Measurements from ENCODE around the gene BIRC2.

The BIRC2 gene

DNA sequence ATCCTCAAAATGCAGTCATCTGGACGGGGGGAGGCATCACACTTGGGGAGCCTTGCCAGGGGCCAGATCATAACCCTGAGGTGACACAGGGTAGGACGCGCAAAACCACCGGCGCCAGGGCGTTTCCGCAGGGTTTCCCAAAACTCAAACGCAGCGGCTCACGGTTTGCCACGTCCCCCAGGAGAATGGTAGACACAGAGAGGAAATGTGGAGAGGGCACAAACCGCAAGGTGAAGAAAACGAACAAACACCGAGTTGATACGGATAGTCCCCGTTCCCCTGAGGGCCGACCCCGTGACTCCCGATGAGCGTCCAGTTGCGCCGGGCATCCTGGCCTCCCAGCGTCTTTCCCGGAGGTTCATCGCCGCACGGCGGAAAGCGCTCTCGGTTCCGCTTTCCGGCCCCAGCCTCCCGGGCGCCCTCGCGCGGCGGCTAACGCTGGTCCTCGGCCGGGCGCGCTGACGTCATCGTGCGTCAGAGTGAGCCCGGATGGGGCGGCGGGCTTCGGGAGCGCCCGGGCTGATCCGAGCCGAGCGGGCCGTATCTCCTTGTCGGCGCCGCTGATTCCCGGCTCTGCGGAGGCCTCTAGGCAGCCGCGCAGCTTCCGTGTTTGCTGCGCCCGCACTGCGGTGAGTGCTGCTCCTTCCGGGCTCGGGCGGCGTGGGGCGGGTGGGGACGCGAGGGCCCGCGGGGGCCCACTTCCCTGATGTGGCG is at the start of gene BIRC2:
Gene BIRC2, plus strand, starts transcription at position 467 of the 714 bp plus-strand sequence. CDS start 2,641 bp downstream, outside the sequence.
- Histone ChIP-seq H3K27ac (ENCODE audit: extremely low read depth, low read depth, low read length) (peak within 1 kb of the TSS; percentile 82), H3K36me3 (ENCODE audit: control insufficient read depth in 2 of 2, insufficient read depth in 1 of 2, low read length in 2 of 2) (peaks cover 0 to 23% of the 10 kb centered on the region in 2 experiments; a peak in 2 of 3 replicates), H3K9me3 (ENCODE audit: control insufficient read depth, insufficient read depth, low read depth, low read length) (no peaks in the 10 kb centered on the region), H3K4me1 (ENCODE audit: control insufficient read depth, insufficient read depth, low read length) (no peaks in the 10 kb centered on the region), H3K4me3 (ENCODE audit: low read depth, low read length) (peak within 1 kb of the TSS; percentile 88)
- CTCF ChIA-PET: interaction anchor here (0.7 kb wide), 1 partner anchor 204 kb away, joined by 5 read pairs; no protein-coding TSS in a partner anchor
- POLR2A ChIA-PET: interaction anchor here (0.6 to 1.0 kb wide), 2 partner anchors 20 to 414 kb away, joined by 3 to 4 read pairs; no protein-coding TSS in a partner anchor
- TF ChIP-seq PRDM1 (tag by site-specific recombination; IDR thresholded peaks at IDR 0.05) (peak; percentile 27; the same call in 1 of the 2 replicates), ZNF302 (tag by site-specific recombination; IDR thresholded peaks at IDR 0.05; ENCODE audit: low read depth) (no peak), KLF16 (tag by site-specific recombination; IDR thresholded peaks at IDR 0.05) (peak; percentile 51; the same call in 1 of the 2 replicates), ZNF335 (tag by site-specific recombination; conservative IDR thresholded peaks at IDR 0.05) (peak; percentile 93), ZIC2 (tag by site-specific recombination; IDR thresholded peaks at IDR 0.05) (peak; percentile 39; the same call in 1 of the 2 replicates), ZXDB (tag by site-specific recombination; IDR thresholded peaks at IDR 0.05) (peak; percentile 93), ZNF24 (tag by site-specific recombination; IDR thresholded peaks at IDR 0.05) (no peak), ZFP41 (tag by site-specific recombination; IDR thresholded peaks at IDR 0.05; ENCODE audit: borderline replicate concordance) (no peak), ZNF394 (tag by site-specific recombination; IDR thresholded peaks at IDR 0.05; ENCODE audit: borderline replicate concordance) (peak; percentile 48; the same call in 1 of the 2 replicates), ZNF10 (tag by site-specific recombination; IDR thresholded peaks at IDR 0.05) (no peak), ZBTB21 (tag by site-specific recombination; IDR thresholded peaks at IDR 0.05) (peak; percentile 94), ZFP3 (tag by site-specific recombination; IDR thresholded peaks at IDR 0.05; ENCODE audit: low read depth) (no peak), ZNF548 (tag by site-specific recombination; IDR thresholded peaks at IDR 0.05) (no peak), ZNF221 (tag by site-specific recombination; IDR thresholded peaks at IDR 0.05; ENCODE audit: borderline replicate concordance) (no peak)
- TF ChIP-seq, protein P1, sequence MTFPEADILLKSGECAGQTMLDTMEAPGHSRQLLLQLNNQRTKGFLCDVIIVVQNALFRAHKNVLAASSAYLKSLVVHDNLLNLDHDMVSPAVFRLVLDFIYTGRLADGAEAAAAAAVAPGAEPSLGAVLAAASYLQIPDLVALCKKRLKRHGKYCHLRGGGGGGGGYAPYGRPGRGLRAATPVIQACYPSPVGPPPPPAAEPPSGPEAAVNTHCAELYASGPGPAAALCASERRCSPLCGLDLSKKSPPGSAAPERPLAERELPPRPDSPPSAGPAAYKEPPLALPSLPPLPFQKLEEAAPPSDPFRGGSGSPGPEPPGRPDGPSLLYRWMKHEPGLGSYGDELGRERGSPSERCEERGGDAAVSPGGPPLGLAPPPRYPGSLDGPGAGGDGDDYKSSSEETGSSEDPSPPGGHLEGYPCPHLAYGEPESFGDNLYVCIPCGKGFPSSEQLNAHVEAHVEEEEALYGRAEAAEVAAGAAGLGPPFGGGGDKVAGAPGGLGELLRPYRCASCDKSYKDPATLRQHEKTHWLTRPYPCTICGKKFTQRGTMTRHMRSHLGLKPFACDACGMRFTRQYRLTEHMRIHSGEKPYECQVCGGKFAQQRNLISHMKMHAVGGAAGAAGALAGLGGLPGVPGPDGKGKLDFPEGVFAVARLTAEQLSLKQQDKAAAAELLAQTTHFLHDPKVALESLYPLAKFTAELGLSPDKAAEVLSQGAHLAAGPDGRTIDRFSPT (tag by site-specific recombination; IDR thresholded peaks at IDR 0.05): peak; percentile 50; the same call in 1 of the 2 replicates
- TF ChIP-seq, protein P2, sequence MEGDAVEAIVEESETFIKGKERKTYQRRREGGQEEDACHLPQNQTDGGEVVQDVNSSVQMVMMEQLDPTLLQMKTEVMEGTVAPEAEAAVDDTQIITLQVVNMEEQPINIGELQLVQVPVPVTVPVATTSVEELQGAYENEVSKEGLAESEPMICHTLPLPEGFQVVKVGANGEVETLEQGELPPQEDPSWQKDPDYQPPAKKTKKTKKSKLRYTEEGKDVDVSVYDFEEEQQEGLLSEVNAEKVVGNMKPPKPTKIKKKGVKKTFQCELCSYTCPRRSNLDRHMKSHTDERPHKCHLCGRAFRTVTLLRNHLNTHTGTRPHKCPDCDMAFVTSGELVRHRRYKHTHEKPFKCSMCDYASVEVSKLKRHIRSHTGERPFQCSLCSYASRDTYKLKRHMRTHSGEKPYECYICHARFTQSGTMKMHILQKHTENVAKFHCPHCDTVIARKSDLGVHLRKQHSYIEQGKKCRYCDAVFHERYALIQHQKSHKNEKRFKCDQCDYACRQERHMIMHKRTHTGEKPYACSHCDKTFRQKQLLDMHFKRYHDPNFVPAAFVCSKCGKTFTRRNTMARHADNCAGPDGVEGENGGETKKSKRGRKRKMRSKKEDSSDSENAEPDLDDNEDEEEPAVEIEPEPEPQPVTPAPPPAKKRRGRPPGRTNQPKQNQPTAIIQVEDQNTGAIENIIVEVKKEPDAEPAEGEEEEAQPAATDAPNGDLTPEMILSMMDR (tag by site-specific recombination; IDR thresholded peaks at IDR 0.05): peak; percentile 91
- TF ChIP-seq, protein P3, sequence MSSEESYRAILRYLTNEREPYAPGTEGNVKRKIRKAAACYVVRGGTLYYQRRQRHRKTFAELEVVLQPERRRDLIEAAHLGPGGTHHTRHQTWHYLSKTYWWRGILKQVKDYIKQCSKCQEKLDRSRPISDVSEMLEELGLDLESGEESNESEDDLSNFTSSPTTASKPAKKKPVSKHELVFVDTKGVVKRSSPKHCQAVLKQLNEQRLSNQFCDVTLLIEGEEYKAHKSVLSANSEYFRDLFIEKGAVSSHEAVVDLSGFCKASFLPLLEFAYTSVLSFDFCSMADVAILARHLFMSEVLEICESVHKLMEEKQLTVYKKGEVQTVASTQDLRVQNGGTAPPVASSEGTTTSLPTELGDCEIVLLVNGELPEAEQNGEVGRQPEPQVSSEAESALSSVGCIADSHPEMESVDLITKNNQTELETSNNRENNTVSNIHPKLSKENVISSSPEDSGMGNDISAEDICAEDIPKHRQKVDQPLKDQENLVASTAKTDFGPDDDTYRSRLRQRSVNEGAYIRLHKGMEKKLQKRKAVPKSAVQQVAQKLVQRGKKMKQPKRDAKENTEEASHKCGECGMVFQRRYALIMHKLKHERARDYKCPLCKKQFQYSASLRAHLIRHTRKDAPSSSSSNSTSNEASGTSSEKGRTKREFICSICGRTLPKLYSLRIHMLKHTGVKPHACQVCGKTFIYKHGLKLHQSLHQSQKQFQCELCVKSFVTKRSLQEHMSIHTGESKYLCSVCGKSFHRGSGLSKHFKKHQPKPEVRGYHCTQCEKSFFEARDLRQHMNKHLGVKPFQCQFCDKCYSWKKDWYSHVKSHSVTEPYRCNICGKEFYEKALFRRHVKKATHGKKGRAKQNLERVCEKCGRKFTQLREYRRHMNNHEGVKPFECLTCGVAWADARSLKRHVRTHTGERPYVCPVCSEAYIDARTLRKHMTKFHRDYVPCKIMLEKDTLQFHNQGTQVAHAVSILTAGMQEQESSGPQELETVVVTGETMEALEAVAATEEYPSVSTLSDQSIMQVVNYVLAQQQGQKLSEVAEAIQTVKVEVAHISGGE (tag by site-specific recombination; conservative IDR thresholded peaks at IDR 0.05; ENCODE audit: low read depth): peak; percentile 82
- TF ChIP-seq, protein P4, sequence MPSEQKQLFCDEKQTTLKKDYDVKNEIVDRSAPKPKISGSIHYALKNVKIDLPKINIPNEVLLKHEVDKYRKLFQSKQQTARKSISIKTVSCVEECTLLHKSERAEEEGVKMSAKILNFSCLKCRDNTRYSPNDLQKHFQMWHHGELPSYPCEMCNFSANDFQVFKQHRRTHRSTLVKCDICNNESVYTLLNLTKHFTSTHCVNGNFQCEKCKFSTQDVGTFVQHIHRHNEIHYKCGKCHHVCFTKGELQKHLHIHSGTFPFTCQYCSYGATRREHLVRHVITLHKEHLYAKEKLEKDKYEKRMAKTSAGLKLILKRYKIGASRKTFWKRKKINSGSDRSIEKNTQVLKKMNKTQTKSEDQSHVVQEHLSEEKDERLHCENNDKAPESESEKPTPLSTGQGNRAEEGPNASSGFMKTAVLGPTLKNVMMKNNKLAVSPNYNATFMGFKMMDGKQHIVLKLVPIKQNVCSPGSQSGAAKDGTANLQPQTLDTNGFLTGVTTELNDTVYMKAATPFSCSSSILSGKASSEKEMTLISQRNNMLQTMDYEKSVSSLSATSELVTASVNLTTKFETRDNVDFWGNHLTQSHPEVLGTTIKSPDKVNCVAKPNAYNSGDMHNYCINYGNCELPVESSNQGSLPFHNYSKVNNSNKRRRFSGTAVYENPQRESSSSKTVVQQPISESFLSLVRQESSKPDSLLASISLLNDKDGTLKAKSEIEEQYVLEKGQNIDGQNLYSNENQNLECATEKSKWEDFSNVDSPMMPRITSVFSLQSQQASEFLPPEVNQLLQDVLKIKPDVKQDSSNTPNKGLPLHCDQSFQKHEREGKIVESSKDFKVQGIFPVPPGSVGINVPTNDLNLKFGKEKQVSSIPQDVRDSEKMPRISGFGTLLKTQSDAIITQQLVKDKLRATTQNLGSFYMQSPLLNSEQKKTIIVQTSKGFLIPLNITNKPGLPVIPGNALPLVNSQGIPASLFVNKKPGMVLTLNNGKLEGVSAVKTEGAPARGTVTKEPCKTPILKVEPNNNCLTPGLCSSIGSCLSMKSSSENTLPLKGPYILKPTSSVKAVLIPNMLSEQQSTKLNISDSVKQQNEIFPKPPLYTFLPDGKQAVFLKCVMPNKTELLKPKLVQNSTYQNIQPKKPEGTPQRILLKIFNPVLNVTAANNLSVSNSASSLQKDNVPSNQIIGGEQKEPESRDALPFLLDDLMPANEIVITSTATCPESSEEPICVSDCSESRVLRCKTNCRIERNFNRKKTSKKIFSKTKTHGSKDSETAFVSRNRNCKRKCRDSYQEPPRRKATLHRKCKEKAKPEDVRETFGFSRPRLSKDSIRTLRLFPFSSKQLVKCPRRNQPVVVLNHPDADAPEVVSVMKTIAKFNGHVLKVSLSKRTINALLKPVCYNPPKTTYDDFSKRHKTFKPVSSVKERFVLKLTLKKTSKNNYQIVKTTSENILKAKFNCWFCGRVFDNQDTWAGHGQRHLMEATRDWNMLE (tag by site-specific recombination; conservative IDR thresholded peaks at IDR 0.05; ENCODE audit: low read depth): peak; percentile 41; the same call in 1 of the 2 replicates
- TF ChIP-seq, protein P5, sequence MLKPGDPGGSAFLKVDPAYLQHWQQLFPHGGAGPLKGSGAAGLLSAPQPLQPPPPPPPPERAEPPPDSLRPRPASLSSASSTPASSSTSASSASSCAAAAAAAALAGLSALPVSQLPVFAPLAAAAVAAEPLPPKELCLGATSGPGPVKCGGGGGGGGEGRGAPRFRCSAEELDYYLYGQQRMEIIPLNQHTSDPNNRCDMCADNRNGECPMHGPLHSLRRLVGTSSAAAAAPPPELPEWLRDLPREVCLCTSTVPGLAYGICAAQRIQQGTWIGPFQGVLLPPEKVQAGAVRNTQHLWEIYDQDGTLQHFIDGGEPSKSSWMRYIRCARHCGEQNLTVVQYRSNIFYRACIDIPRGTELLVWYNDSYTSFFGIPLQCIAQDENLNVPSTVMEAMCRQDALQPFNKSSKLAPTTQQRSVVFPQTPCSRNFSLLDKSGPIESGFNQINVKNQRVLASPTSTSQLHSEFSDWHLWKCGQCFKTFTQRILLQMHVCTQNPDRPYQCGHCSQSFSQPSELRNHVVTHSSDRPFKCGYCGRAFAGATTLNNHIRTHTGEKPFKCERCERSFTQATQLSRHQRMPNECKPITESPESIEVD (tag by site-specific recombination; IDR thresholded peaks at IDR 0.05): no peak
